Measurements from ENCODE around the gene ARHGAP9. TPM values are rescaled to one million over a fixed set of nuclear protein-coding genes. Genes with fewer than 3 reads are reported as not detected.

Gene ARHGAP9
- total and polyA plus RNA-seq, 2 donors (not counting 1 experiment from before 2014, with no cell fraction given): under 0.01 to 0.08 TPM

DNA sequence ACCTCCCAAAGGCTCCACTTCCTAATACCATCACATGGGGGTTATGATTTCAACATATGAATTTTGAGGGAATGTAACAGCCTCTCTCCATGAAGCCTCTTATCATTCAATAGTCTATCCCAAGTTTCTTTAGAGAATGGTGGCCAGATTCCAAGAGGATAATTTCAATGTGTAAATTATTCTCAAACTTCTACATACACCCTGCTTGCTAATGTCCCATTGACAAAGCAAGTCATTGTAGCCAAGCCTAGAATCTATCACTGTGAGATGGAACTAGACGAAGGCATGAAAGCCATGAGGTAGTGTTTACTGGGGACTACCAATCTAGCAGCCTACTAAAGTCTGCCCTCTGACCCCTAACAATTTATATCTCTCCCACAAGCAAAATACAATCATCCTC, 41.3 kb downstream of the ARHGAP9 start:
- H3K27me3 ChIP-seq (ENCODE audit: control insufficient read depth, insufficient read depth, low read length): no peaks in the 10 kb centered on the region
- H3K9ac ChIP-seq (ENCODE audit: insufficient read depth, low read length): no peak overlapping the region
- H3K9me3 ChIP-seq (ENCODE audit: control insufficient read depth, insufficient read depth, low read depth, low read length): no peaks in the 10 kb centered on the region
- TF ChIP-seq CTCF (conservative IDR thresholded peaks at IDR 0.05 in 1 of 2, IDR thresholded peaks at IDR 0.05 in 1 of 2; ENCODE audit: low read depth in 1 of 2, low read length in 2 of 2) (no peak), EZH2 (IDR thresholded peaks at IDR 0.05; ENCODE audit: low read length, missing control alignments) (no peak)
- no peak overlapping the region for H2AFZ ChIP-seq (ENCODE audit: low read length)
- no peaks in the 10 kb centered on the region for H4K20me1 ChIP-seq (ENCODE audit: control insufficient read depth, extremely low read depth, insufficient read depth, low read length)
- H3K4me1 ChIP-seq (ENCODE audit: control insufficient read depth, extremely low read depth, insufficient read depth, low read length): no peaks in the 10 kb centered on the region
- H3K36me3 ChIP-seq (ENCODE audit: control insufficient read depth, insufficient read depth, low read length): no peaks in the 10 kb centered on the region
- no peak for DNase-seq (ENCODE audit: low read depth in 2 of 2)
- no peak overlapping the region for H3K4me2 ChIP-seq (ENCODE audit: extremely low read depth, insufficient read depth, low read length)
- no peak overlapping the region for H3K4me3 ChIP-seq (replicated peaks in 1 of 4; ENCODE audit: control extremely low read depth in 1 of 4, insufficient read depth in 1 of 4, low read depth in 3 of 4, low read length in 4 of 4)
- no peak overlapping the region for H3K27ac ChIP-seq (ENCODE audit: insufficient read depth, low read length)
- H3K79me2 ChIP-seq (ENCODE audit: control insufficient read depth, insufficient read depth, low read length): no peaks in the 10 kb centered on the region

DNA sequence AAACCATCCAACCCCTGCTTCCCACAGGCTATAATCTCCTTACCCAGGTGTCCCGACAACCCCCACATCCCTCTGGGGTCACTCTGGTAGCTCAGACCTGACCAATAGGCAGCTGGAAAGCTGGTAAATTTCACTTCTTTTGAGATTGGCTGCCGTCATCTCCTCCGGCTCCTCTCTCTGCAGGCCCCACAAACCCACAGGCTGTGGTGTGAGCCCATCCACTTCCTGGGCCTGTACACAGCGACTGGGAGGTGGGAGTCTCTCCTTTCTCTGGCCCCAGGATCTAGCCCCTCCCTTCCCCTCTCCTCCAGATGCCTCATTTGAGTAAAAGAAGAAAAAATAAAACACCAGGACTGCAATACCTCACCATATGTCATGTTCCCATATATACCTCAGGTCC, 44.4 kb downstream of the ARHGAP9 start:
- Histone ChIP-seq H3K27me3 (ENCODE audit: control insufficient read depth, insufficient read depth, low read length) (no peaks in the 10 kb centered on the region), H3K27ac (ENCODE audit: insufficient read depth, low read length) (no peak overlapping the region), H3K4me3 (replicated peaks in 1 of 4; ENCODE audit: control extremely low read depth in 1 of 4, insufficient read depth in 1 of 4, low read depth in 3 of 4, low read length in 4 of 4) (no peak overlapping the region), H3K36me3 (ENCODE audit: control insufficient read depth, insufficient read depth, low read length) (no peaks in the 10 kb centered on the region), H2AFZ (ENCODE audit: low read length) (no peak overlapping the region), H3K4me2 (ENCODE audit: extremely low read depth, insufficient read depth, low read length) (no peak overlapping the region), H3K4me1 (ENCODE audit: control insufficient read depth, extremely low read depth, insufficient read depth, low read length) (no peaks in the 10 kb centered on the region), H3K79me2 (ENCODE audit: control insufficient read depth, insufficient read depth, low read length) (no peaks in the 10 kb centered on the region), H3K9me3 (ENCODE audit: control insufficient read depth, insufficient read depth, low read depth, low read length) (no peaks in the 10 kb centered on the region), H4K20me1 (ENCODE audit: control insufficient read depth, extremely low read depth, insufficient read depth, low read length) (no peaks in the 10 kb centered on the region), H3K9ac (ENCODE audit: insufficient read depth, low read length) (no peak overlapping the region)
- DNase-seq (ENCODE audit: low read depth in 2 of 2): no peak
- no peak for TF ChIP-seq EZH2 (IDR thresholded peaks at IDR 0.05; ENCODE audit: low read length, missing control alignments)
- TF ChIP-seq CTCF (conservative IDR thresholded peaks at IDR 0.05 in 1 of 2, IDR thresholded peaks at IDR 0.05 in 1 of 2; ENCODE audit: low read depth in 1 of 2, low read length in 2 of 2): no peak

DNA sequence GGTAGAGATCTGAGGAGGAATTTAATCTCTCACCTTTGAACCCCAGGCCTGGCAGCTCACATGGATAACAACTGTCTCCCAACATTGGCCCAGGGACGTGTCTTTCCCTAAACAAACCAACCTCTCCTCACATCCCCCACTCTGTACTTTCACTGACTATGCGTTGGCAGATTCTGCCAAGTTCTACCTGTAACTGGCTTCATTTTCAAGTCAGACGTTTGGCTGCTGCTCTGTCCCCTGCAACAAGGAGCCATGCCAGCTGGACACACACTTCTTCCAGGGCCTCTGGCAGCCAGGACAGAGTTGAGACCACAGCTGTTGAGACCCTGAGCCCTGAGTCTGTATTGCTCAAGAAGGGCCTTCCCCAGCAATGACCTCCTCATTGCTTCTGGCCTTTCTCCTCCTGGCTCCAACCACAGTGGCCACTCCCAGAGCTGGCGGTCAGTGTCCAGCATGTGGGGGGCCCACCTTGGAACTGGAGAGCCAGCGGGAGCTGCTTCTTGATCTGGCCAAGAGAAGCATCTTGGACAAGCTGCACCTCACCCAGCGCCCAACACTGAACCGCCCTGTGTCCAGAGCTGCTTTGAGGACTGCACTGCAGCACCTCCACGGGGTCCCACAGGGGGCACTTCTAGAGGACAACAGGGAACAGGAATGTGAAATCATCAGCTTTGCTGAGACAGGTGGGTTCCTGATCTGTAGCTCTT, 45.0 kb downstream of the ARHGAP9 start, which contains the start of gene INHBC:
TSS of gene INHBC (plus strand) at position 268 of the 707 bp plus-strand sequence. CDS start at position 371, 103 bp downstream.
- no peaks in the 10 kb centered on the region for H4K20me1 ChIP-seq (ENCODE audit: control insufficient read depth, extremely low read depth, insufficient read depth, low read length)
- no peaks in the 10 kb centered on the region for H3K27me3 ChIP-seq (ENCODE audit: control insufficient read depth, insufficient read depth, low read length)
- no peaks in the 10 kb centered on the region for H3K36me3 ChIP-seq (ENCODE audit: control insufficient read depth, insufficient read depth, low read length)
- no peak within 1 kb of the TSS for H3K27ac ChIP-seq (ENCODE audit: insufficient read depth, low read length)
- peaks cover 5% of the 10 kb centered on the region for H3K79me2 ChIP-seq (ENCODE audit: control insufficient read depth, insufficient read depth, low read length)
- H3K9ac ChIP-seq (ENCODE audit: insufficient read depth, low read length): no peak within 1 kb of the TSS
- H3K4me2 ChIP-seq (ENCODE audit: extremely low read depth, insufficient read depth, low read length): no peak within 1 kb of the TSS
- no peak within 1 kb of the TSS for H2AFZ ChIP-seq (ENCODE audit: low read length)
- DNase-seq (ENCODE audit: low read depth in 2 of 2): no peak
- TF ChIP-seq EZH2 (IDR thresholded peaks at IDR 0.05; ENCODE audit: low read length, missing control alignments) (no peak), CTCF (conservative IDR thresholded peaks at IDR 0.05 in 1 of 2, IDR thresholded peaks at IDR 0.05 in 1 of 2; ENCODE audit: low read depth in 1 of 2, low read length in 2 of 2) (no peak)
- no peaks in the 10 kb centered on the region for H3K4me1 ChIP-seq (ENCODE audit: control insufficient read depth, extremely low read depth, insufficient read depth, low read length)
- no peak within 1 kb of the TSS for H3K4me3 ChIP-seq (replicated peaks in 1 of 4; ENCODE audit: control extremely low read depth in 1 of 4, insufficient read depth in 1 of 4, low read depth in 3 of 4, low read length in 4 of 4)
- H3K9me3 ChIP-seq (ENCODE audit: control insufficient read depth, insufficient read depth, low read depth, low read length): no peaks in the 10 kb centered on the region
